Measurements from ENCODE around the gene CYP4F12. TPM values are rescaled to one million over a fixed set of nuclear protein-coding genes. Genes with fewer than 3 reads are reported as not detected.

Gene CYP4F12
- total and polyA plus RNA-seq, 10 of the 15 experiments (the other 5 are each of a cell fraction or from before 2014, with no cell fraction given): 0.12 to 0.20 TPM; not detected in 8

- Histone ChIP-seq H4K20me1 (ENCODE audit: control insufficient read depth, insufficient read depth) (no peaks in the 10 kb centered on the region), H3K27me3 (replicated peaks in 1 of 2; ENCODE audit: control insufficient read depth in 2 of 2, insufficient read depth in 2 of 2, low read length in 1 of 2) (no peaks in the 10 kb centered on the region), H3K9ac (ENCODE audit: control insufficient read depth, insufficient read depth, low read length) (no peak overlapping the region), H3K79me2 (ENCODE audit: control insufficient read depth, insufficient read depth, low read length) (no peaks in the 10 kb centered on the region), H3K4me2 (ENCODE audit: control insufficient read depth, insufficient read depth) (no peak overlapping the region), H3K36me3 (ENCODE audit: control insufficient read depth in 2 of 2, insufficient read depth in 2 of 2, low read length in 1 of 2) (no peaks in the 10 kb centered on the region), H3K27ac (ENCODE audit: control insufficient read depth, insufficient read depth) (no peak overlapping the region), H3K4me3 (no peak overlapping the region), H3K9me3 (replicated peaks; ENCODE audit: control insufficient read depth, insufficient read depth, low read length) (no peaks in the 10 kb centered on the region), H2AFZ (ENCODE audit: control insufficient read depth, low read depth, low read length) (no peak overlapping the region), H3K4me1 (ENCODE audit: control insufficient read depth, insufficient read depth, low read length) (no peaks in the 10 kb centered on the region)
- TF ChIP-seq WRNIP1 (IDR thresholded peaks at IDR 0.05; ENCODE audit: borderline replicate concordance, low read depth, low read length) (no peak), NR2F1 (conservative IDR thresholded peaks at IDR 0.05) (no peak), ELK1 (IDR thresholded peaks at IDR 0.05; ENCODE audit: low read depth, low read length) (no peak), SRF (IDR thresholded peaks at IDR 0.05; ENCODE audit: low read depth in 2 of 2, low read length in 2 of 2) (no peak), NFXL1 (IDR thresholded peaks at IDR 0.05; ENCODE audit: borderline replicate concordance) (no peak), PKNOX1 (IDR thresholded peaks at IDR 0.05) (no peak), USF2 (IDR thresholded peaks at IDR 0.05; ENCODE audit: borderline replicate concordance, low read depth, low read length) (no peak), HDAC6 (IDR thresholded peaks at IDR 0.05; ENCODE audit: unreplicated experiment) (no peak)
- in situ Hi-C loops (cut with MboI): no loop called here
- DNase-seq (ENCODE audit: low read depth, low spot score) (no peak), ATAC-seq (no peak), FAIRE-seq (no peak)
- ChIA-PET CTCF (no interaction called here), RAD21 (ENCODE audit: unreplicated experiment) (no interaction called here), POLR2A (no interaction called here), SMC1A (ENCODE audit: uncharacterized antibody, unreplicated experiment) (no interaction called here)
- BruUV-seq (replicated peaks): no TSS peak
- intact Hi-C loops (cut with micrococcal nuclease; ENCODE audit: unreplicated experiment): loop anchor here (5.0 kb wide), 1 partner anchor 102 kb away; no protein-coding TSS in a partner anchor
- WGBS (ENCODE audit: insufficient coverage, insufficient replicate concordance, low lambda C conversion rate, missing lambda C conversion rate): 30% methylated on average over 3 of the region's 3 CpGs
These were observed 2.7 kb downstream of the CYP4F12 start for GRCh38 chr19:15675560-15675959.

Measured in GM12878 (cell line).